ENCODE measurements around the gene SAMD4A. TPM values are rescaled to one million over a fixed set of nuclear protein-coding genes. Genes with fewer than 3 reads are reported as not detected.
"Not testable (repeated sequence)": the region's sequence is repeated elsewhere in the genome, so short reads cannot be mapped to it uniquely, and the experiment has no call there.

SAMD4A gene
- polyA plus RNA-seq, 1 experiment: 13.4 TPM

DNA sequence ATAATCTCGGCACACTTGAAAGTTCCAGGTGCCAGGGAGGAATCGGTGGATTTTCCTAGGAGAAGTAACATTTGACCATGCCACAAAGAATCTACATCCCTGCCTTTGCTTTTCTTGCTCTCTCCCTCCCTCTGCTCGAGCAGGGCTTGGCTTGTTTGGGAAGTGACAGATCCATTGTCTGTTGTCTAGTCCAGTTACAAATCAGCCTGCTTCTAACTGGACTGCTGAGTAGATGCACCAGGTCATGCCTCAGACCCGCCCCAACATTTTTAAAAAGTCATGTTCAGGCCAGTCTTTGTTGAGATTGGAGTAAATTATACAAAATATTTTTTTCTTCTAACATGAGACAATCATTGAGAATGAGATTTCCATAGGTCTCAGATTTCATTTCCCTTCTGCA lies 182.3 kb downstream of the SAMD4A start:
- CTCF ChIA-PET: interaction anchor here (1.4 kb wide), 1 partner anchor 18 kb away, joined by 4 read pairs; no protein-coding TSS in a partner anchor
- POLR2A ChIA-PET: no interaction called here
- H3K27me3 ChIP-seq (ENCODE audit: control insufficient read depth, insufficient read depth, low read length): no peaks in the 10 kb centered on the region

DNA sequence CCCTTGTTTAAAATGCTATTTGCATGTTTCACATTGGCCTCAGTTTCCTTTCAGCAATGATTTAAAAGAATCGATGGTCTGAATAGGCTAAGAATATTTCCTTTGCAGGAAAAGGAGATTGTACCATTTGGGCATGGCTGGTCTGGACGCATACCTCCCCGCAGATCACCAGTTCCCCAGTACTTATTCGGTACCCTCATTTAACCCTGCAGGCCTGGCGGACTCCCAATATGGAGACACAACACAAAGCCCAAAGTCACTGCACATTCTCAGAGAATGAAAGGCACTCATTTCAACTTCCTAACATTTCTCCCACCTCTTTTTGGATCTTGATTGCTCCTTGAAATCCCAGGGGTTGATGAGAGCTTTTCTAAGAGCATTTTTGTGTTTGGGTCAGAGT lies 182.8 kb downstream of the SAMD4A start:
- H3K4me3 ChIP-seq (ENCODE audit: low read depth, low read length): no peak overlapping the region
- ChIA-PET CTCF (no interaction called here), POLR2A (no interaction called here)
- no peak for DNase-seq (ENCODE audit: low read depth)
- TF ChIP-seq, protein P1, sequence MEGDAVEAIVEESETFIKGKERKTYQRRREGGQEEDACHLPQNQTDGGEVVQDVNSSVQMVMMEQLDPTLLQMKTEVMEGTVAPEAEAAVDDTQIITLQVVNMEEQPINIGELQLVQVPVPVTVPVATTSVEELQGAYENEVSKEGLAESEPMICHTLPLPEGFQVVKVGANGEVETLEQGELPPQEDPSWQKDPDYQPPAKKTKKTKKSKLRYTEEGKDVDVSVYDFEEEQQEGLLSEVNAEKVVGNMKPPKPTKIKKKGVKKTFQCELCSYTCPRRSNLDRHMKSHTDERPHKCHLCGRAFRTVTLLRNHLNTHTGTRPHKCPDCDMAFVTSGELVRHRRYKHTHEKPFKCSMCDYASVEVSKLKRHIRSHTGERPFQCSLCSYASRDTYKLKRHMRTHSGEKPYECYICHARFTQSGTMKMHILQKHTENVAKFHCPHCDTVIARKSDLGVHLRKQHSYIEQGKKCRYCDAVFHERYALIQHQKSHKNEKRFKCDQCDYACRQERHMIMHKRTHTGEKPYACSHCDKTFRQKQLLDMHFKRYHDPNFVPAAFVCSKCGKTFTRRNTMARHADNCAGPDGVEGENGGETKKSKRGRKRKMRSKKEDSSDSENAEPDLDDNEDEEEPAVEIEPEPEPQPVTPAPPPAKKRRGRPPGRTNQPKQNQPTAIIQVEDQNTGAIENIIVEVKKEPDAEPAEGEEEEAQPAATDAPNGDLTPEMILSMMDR (IDR thresholded peaks at IDR 0.05; ENCODE audit: insufficient read depth, low read depth, low read length): no peak
- H3K27me3 ChIP-seq (ENCODE audit: control insufficient read depth, insufficient read depth, low read length): no peaks in the 10 kb centered on the region
- peaks cover 11% of the 10 kb centered on the region for H3K36me3 ChIP-seq (ENCODE audit: control insufficient read depth, insufficient read depth, low read length)

More for the DNA sequence above, 182.3 kb downstream of the SAMD4A start:
- peaks cover 9% of the 10 kb centered on the region for H3K36me3 ChIP-seq (ENCODE audit: control insufficient read depth, insufficient read depth, low read length)
- DNase-seq (ENCODE audit: low read depth): no peak
- TF ChIP-seq, protein P1 (IDR thresholded peaks at IDR 0.05; ENCODE audit: insufficient read depth, low read depth, low read length): no peak
- no peak overlapping the region for H3K4me3 ChIP-seq (ENCODE audit: low read depth, low read length)

DNA sequence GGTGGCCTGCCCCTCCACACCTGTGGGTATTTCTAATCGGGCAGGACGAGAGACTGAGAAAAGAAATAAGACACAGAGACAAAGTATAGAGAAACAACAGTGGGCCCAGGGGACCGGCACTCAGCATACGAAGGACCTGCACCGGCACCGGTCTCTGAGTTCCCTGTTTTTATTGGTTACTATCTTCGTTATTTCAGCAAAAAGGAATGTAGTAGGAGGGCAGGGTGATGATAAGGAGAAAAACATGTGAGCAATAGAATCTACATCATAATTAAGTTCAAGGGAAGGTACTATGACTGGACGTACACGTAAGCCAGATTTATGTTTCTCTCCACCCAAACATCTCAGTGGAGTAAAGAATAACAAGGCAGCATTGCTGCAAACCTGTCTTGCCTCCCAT lies 185.7 kb downstream of the SAMD4A start:
- POLR2A ChIA-PET; CTCF ChIA-PET; DNase-seq (ENCODE audit: low read depth); H3K27me3 ChIP-seq (ENCODE audit: control insufficient read depth, insufficient read depth, low read length); H3K4me3 ChIP-seq (ENCODE audit: low read depth, low read length): not testable (repeated sequence)
- peaks cover 15% of the 10 kb centered on the region for H3K36me3 ChIP-seq (ENCODE audit: control insufficient read depth, insufficient read depth, low read length)

DNA sequence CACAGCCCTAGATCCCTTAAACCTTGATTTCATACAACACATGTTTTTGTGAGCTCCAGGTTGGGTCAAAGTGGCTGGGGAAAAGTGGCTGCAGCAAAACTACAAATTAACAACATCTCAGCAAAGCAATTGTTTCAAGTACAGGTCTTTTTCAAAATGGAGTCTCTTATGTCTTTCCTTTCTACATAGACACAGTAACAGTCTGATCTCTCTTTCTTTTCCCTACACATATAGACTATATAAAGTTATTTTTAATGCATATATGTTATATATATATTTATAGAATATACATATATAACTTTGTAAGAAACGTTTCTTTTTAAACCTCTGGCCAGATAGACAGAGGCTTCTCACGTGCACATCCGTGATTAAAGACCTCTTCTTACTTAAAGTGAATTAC lies 186.5 kb downstream of the SAMD4A start:
- peaks cover 15% of the 10 kb centered on the region for H3K36me3 ChIP-seq (ENCODE audit: control insufficient read depth, insufficient read depth, low read length)
- CTCF ChIA-PET; DNase-seq (ENCODE audit: low read depth); H3K27me3 ChIP-seq (ENCODE audit: control insufficient read depth, insufficient read depth, low read length); H3K4me3 ChIP-seq (ENCODE audit: low read depth, low read length); POLR2A ChIA-PET: not testable (repeated sequence)

DNA sequence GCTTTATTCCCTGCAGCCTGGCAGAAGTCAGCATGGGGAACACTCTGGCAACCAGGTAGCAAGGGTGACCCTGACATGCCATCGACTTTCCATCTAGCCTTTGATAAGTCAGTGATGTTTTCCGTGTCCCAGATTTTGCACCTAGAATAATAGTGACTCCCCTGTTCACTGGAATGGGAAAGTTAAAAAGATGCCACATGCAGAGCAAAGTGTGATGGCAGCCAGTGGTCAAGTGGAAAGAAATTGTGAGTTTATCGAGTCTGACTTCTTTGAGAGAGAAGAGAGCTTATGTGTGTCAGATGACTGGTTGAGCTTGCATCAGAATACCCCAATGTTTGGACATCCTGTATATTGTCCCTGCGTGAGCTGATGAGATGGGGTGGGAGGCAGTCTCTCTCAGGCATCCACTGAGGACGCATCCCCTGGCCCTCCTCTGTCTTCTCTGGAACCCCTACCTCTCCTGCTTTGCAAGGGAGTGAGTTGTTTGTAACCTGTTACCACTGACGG lies 187.2 kb downstream of the SAMD4A start:
- DNase-seq (ENCODE audit: low read depth): no peak
- POLR2A ChIA-PET: interaction anchor here (0.5 kb wide), 1 partner anchor 31 kb away, joined by 6 read pairs; no protein-coding TSS in a partner anchor
- Histone ChIP-seq H3K27me3 (ENCODE audit: control insufficient read depth, insufficient read depth, low read length) (no peaks in the 10 kb centered on the region), H3K36me3 (ENCODE audit: control insufficient read depth, insufficient read depth, low read length) (peaks cover 14% of the 10 kb centered on the region), H3K4me3 (ENCODE audit: low read depth, low read length) (no peak overlapping the region)
- CTCF ChIA-PET: interaction anchor here (0.6 to 1.5 kb wide), 2 partner anchors 19 to 143 kb away, joined by 3 to 6 read pairs; no protein-coding TSS in a partner anchor
- TF ChIP-seq, protein P1 (IDR thresholded peaks at IDR 0.05; ENCODE audit: insufficient read depth, low read depth, low read length): no peak

DNA sequence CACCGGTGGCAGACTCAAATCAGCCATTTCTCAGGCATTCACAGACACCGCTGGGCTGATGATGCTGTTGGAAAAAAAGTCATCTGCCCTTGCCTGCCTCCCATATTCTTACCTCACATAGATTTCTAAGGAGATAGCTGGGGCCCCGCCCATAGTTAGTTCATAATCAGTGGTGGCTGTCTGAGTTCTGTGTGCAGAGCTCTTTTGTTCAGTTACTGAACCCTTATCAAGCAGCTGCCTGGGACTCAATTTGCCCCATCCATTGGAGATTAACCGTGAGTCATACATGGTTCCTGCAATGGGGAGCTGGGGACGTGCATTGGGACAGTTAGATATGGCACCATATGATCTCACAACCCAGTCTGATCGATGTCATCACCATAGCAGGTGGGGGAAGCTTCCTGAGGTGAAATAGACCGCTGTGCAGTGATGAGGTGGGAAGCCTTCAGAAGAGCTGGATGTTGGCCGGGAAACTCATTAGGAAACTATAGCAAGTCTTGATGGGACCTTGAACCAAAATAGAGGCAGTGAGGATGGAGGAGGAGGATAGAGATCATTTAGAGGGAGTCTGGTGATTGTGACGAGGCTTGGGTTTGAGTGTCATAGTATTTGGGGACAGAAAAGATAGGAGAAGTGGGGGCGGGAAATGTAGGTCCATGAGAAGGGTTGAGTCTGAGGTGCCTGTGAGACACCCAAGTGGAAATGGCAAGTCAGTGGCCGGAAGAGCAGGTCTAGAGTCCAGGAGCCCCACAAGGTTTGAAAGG lies 187.9 kb downstream of the SAMD4A start:
- TF ChIP-seq, protein P1 (IDR thresholded peaks at IDR 0.05; ENCODE audit: insufficient read depth, low read depth, low read length): no peak
- H3K4me3 ChIP-seq (ENCODE audit: low read depth, low read length): no peak overlapping the region
- H3K27me3 ChIP-seq (ENCODE audit: control insufficient read depth, insufficient read depth, low read length): no peaks in the 10 kb centered on the region
- CTCF ChIA-PET: interaction anchor here (0.7 to 1.5 kb wide), 2 partner anchors 18 to 191 kb away, joined by 3 to 6 read pairs; no protein-coding TSS in a partner anchor
- POLR2A ChIA-PET: interaction anchor here (0.5 kb wide), 1 partner anchor 31 kb away, joined by 6 read pairs; no protein-coding TSS in a partner anchor
- no peak for DNase-seq (ENCODE audit: low read depth)
- peaks cover 17% of the 10 kb centered on the region for H3K36me3 ChIP-seq (ENCODE audit: control insufficient read depth, insufficient read depth, low read length)

Measured in BJ (cell line).